Measurements from ENCODE around the gene SGTA. TPM values are rescaled to one million over a fixed set of nuclear protein-coding genes. Genes with fewer than 3 reads are reported as not detected.

The SGTA gene
- total and polyA plus RNA-seq, 2 of the 8 experiments (the other 6 are each of a cell fraction or from before 2014, with no cell fraction given): 86.8 to 130 TPM

GRCh38 chr19:2731181-2731995 lies 51.7 kb downstream of the SGTA start:
- Histone ChIP-seq H3K27me3 (replicated peaks in 1 of 4; ENCODE audit: control insufficient read depth in 3 of 4, extremely low read depth in 1 of 4, insufficient read depth in 3 of 4, low read length in 3 of 4) (no peaks in the 10 kb centered on the region; a peak in 2 of 7 replicates), H3K4me1 (replicated peaks in 1 of 4; ENCODE audit: control insufficient read depth in 3 of 4, insufficient read depth in 4 of 4, low read length in 3 of 4) (peaks cover 0 to 5% (median 0%) of the 10 kb centered on the region in 4 experiments; a peak in 1 of 7 replicates), H3K4me2 (ENCODE audit: insufficient read depth in 1 of 2, low read depth in 2 of 2, low read length in 2 of 2) (no peak overlapping the region), H3K9ac (replicated peaks in 1 of 4; ENCODE audit: extremely low read depth in 1 of 4, low read depth in 3 of 4, low read length in 3 of 4) (no peak overlapping the region), H3K23me2 (ENCODE audit: low read depth, low read length) (no peaks in the 10 kb centered on the region), H2BK12ac (ENCODE audit: low read depth, low read length) (no peak overlapping the region), H3K79me2 (ENCODE audit: control insufficient read depth in 1 of 2, insufficient read depth in 2 of 2, low read length in 2 of 2) (no peaks in the 10 kb centered on the region; a peak in 1 of 4 replicates), H2BK20ac (ENCODE audit: low read length) (no peak overlapping the region), H3K4me3 (ENCODE audit: extremely low read depth in 1 of 4, insufficient read depth in 2 of 4, low read depth in 3 of 4, low read length in 4 of 4) (no peak overlapping the region), H3K14ac (ENCODE audit: insufficient read length) (no peak overlapping the region), H2AK5ac (ENCODE audit: low read depth, low read length) (no peak overlapping the region), H3K23ac (ENCODE audit: insufficient read length) (no peak overlapping the region), H4K20me1 (replicated peaks in 1 of 2; ENCODE audit: control insufficient read depth in 1 of 2, insufficient read depth in 2 of 2, low read length in 2 of 2) (peaks cover 4 to 25% of the 10 kb centered on the region in 2 experiments), H3K9me3 (ENCODE audit: insufficient read depth in 2 of 2, low read depth in 1 of 2, low read length in 1 of 2) (no peaks in the 10 kb centered on the region), H3K56ac (replicated peaks; ENCODE audit: insufficient read length, low read depth, low read length) (no peak overlapping the region), H2BK15ac (ENCODE audit: low read length) (no peak overlapping the region), H3K79me1 (ENCODE audit: low read depth, low read length) (no peaks in the 10 kb centered on the region), H2BK5ac (ENCODE audit: low read depth, low read length) (no peak overlapping the region), H4K91ac (replicated peaks; ENCODE audit: insufficient read length, low read length) (no peak overlapping the region), H4K5ac (ENCODE audit: insufficient read length, low read depth, low read length) (no peak overlapping the region), H3K36me3 (ENCODE audit: control insufficient read depth in 2 of 4, insufficient read depth in 4 of 4, low read length in 3 of 4) (peaks cover under 1 to 22% (median 2%) of the 10 kb centered on the region in 4 experiments; a peak in 6 of 8 replicates), H4K8ac (ENCODE audit: extremely low read depth, insufficient read depth, low read length) (no peak overlapping the region), H3K4ac (replicated peaks; ENCODE audit: insufficient read length, low read depth, low read length) (no peak overlapping the region), H3K27ac (ENCODE audit: low read depth, low read length) (no peak overlapping the region), H2BK120ac (replicated peaks; ENCODE audit: low read depth, low read length) (no peak overlapping the region), H3K18ac (ENCODE audit: extremely low read depth, low read length) (no peak overlapping the region), H2AFZ (ENCODE audit: low read length) (no peak overlapping the region)
- no peak for TF ChIP-seq RFX5 (IDR thresholded peaks at IDR 0.05; ENCODE audit: borderline replicate concordance, low read depth, low read length)
- no peak for TF ChIP-seq CHD2 (IDR thresholded peaks at IDR 0.05; ENCODE audit: low read length)
- no peak for TF ChIP-seq POLR2AphosphoS5 (IDR thresholded peaks at IDR 0.05; ENCODE audit: low read depth, low read length)
- no peak for TF ChIP-seq SRF (IDR thresholded peaks at IDR 0.05; ENCODE audit: low read depth, low read length)
- TF ChIP-seq YY1 (IDR thresholded peaks at IDR 0.05; ENCODE audit: low read depth, low read length): no peak
- no peak for TF ChIP-seq CBX8 (IDR thresholded peaks at IDR 0.05; ENCODE audit: borderline replicate concordance, low read depth, low read length)
- no peak for TF ChIP-seq CEBPB (IDR thresholded peaks at IDR 0.05; ENCODE audit: low read depth, low read length)
- TF ChIP-seq TCF12 (IDR thresholded peaks at IDR 0.05; ENCODE audit: low read depth, low read length): no peak
- TF ChIP-seq GABPA (IDR thresholded peaks at IDR 0.05; ENCODE audit: borderline replicate concordance, insufficient read depth, low read length): no peak
- no peak for TF ChIP-seq TBP (IDR thresholded peaks at IDR 0.05; ENCODE audit: low read depth, low read length)
- no peak for DNase-seq (ENCODE audit: low read depth in 1 of 2, low spot score in 2 of 2)
- no peak for FAIRE-seq
- POLR2A ChIA-PET (ENCODE audit: partially characterized antibody): interaction anchor here (0.6 to 1.2 kb wide), 2 partner anchors 26 to 459 kb away, joined by 3 read pairs; no protein-coding TSS in a partner anchor
- WGBS, 2 experiments (ENCODE audit: extremely low coverage in 1 of 2, insufficient coverage in 1 of 2, insufficient read length in 1 of 2, insufficient replicate concordance in 2 of 2, low coverage in 1 of 2, low lambda C conversion rate in 2 of 2, missing lambda C conversion rate in 1 of 2): 93% methylated on average over 28 of the region's 41 CpGs; no CpG with 5 or more reads in 1 of the 2 experiments
- CTCF ChIA-PET (ENCODE audit: partially characterized antibody): interaction anchor here (3.0 kb wide), 1 partner anchor 83 kb away, joined by 14 read pairs; no protein-coding TSS in a partner anchor

All from H1 (cell line).